ENCODE data around the gene SNAP25.

DNA sequence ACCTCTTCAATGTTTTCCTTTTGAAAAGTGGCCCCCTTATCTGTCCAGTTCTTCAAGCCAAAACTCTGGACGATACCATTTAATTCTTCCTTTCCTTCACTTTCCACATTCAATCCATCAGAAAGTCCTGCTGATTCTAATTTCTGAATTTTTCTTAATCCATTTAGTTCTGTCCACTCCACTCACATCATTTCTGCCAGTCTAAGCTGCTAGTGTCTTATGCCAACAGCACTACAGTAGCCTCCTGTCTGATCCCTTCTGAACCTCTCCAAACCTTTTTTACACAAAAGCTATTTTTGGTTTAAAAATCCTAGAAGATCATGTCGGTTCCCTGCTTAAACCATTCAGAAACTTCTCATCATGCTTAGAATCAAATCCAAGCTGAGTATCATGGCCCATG lies 24.5 kb upstream of the SNAP25 start:
- TF ChIP-seq CTCF (conservative IDR thresholded peaks at IDR 0.05), result no peak
- no peak for TF ChIP-seq EZH2 (IDR thresholded peaks at IDR 0.05; ENCODE audit: low read depth)

Measured in PC-9 (cell line).